ENCODE data around the gene OAS3.

OAS3 gene

GRCh38 chr12:113016796-113017195, 78.5 kb downstream of the OAS3 start:
- no peak for DNase-seq (ENCODE audit: low read depth)

GRCh38 chr12:113019025-113019424, 80.8 kb downstream of the OAS3 start:
- DNase-seq (ENCODE audit: low read depth), result no peak

- no peak for DNase-seq (ENCODE audit: low read depth)
Measured at GRCh38 chr12:113021500-113021899, 83.2 kb downstream of the OAS3 start.
